ENCODE measurements around the gene FOXB1.

GRCh38 chr15:60017538-60018520 is 13.7 kb downstream of the FOXB1 start:
- TF ChIP-seq CTCF (IDR thresholded peaks at IDR 0.05) (no peak), EZH2 (IDR thresholded peaks at IDR 0.05; ENCODE audit: borderline replicate concordance, insufficient read depth, low read depth, low read length, poor library complexity, severe bottlenecking) (no peak)
